Measurements from ENCODE around the gene DDX51.

Gene DDX51

DNA sequence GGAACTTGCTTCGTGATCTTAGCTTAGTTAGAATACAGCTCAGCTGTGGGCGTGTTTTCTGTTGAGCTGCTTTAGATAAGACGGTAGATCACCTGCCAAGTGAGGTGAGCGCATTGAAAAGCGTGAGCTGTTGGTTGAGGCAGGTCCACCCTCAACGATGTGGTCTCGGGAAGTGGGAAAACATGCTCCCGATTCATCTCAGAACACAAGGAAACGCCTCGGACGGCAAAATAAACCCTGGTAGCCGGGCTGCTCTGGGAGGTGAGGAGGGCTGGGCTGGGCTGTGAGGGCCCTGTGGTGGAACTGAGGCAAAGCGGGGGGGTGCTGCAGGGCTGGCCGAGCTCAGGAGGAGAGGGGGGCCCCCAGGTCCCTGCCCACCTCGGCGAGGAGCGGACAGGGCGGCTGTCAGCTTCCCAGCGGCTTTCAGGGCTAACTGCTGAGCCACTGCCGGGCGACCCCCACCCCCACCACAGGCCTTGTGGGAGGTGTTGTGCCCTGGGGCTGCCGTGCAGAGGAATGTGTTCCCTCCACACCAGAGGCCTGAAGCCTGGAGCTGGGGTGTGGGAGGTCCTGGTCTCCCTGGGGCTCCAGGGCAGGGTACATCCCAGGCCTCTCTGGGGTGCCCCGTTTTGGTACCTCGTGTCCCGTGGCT is 30.8 kb upstream of the DDX51 start:
- Histone ChIP-seq H2BK120ac (ENCODE audit: low read depth, low read length) (no peak overlapping the region), H2AK5ac (ENCODE audit: low read depth, low read length) (peak overlapping the region; percentile 39), H2AFZ (ENCODE audit: low read length) (no peak overlapping the region), H2BK15ac (ENCODE audit: low read length) (no peak overlapping the region), H4K8ac (ENCODE audit: low read depth, low read length) (no peak overlapping the region), H3K9me3 (replicated peaks in 1 of 2; ENCODE audit: control insufficient read depth in 2 of 2, insufficient read depth in 1 of 2, low read depth in 1 of 2, low read length in 2 of 2) (peaks cover 0 to 2% of the 10 kb centered on the region in 2 donors), H4K91ac (ENCODE audit: low read depth, low read length, poor library complexity) (no peak overlapping the region), H3K27me3 (ENCODE audit: control insufficient read depth in 3 of 3, insufficient read depth in 3 of 3, low read depth in 1 of 3, low read length in 3 of 3) (peaks cover 0 to 67% (median 0%) of the 10 kb centered on the region in 3 experiments), H3K36me3 (replicated peaks in 1 of 2; ENCODE audit: control insufficient read depth in 2 of 2, insufficient read depth in 2 of 2, low read length in 2 of 2) (no peaks in the 10 kb centered on the region), H3K4ac (ENCODE audit: low read length) (no peak overlapping the region), H3K4me3 (ENCODE audit: low read length in 2 of 2) (no peak overlapping the region), H3K23ac (ENCODE audit: low read depth, low read length, poor library complexity) (no peak overlapping the region), H3K27ac (replicated peaks; ENCODE audit: low read length) (no peak overlapping the region), H3K4me2 (ENCODE audit: insufficient read depth, low read length, poor library complexity, severe bottlenecking) (no peak overlapping the region), H2BK12ac (ENCODE audit: low read length) (no peak overlapping the region), H3K18ac (ENCODE audit: low read length) (peak overlapping the region; percentile 83), H2BK5ac (ENCODE audit: low read length) (no peak overlapping the region), H3K4me1 (ENCODE audit: control insufficient read depth in 2 of 2, insufficient read depth in 1 of 2, low read depth in 1 of 2, low read length in 2 of 2) (peaks cover 4 to 11% of the 10 kb centered on the region in 2 donors), H3K9ac (ENCODE audit: low read depth, low read length, poor library complexity) (no peak overlapping the region), H3K14ac (ENCODE audit: low read length) (peak overlapping the region; percentile 21), H3K79me1 (ENCODE audit: low read depth, low read length) (peaks cover 3% of the 10 kb centered on the region)
- DNase-seq (ENCODE audit: low spot score) = no peak
- WGBS, 2 donors (ENCODE audit: extremely low coverage in 2 of 2, insufficient read length in 2 of 2, insufficient replicate concordance in 1 of 2) = no CpG with 5 or more reads among the region's 25 CpGs

DNA sequence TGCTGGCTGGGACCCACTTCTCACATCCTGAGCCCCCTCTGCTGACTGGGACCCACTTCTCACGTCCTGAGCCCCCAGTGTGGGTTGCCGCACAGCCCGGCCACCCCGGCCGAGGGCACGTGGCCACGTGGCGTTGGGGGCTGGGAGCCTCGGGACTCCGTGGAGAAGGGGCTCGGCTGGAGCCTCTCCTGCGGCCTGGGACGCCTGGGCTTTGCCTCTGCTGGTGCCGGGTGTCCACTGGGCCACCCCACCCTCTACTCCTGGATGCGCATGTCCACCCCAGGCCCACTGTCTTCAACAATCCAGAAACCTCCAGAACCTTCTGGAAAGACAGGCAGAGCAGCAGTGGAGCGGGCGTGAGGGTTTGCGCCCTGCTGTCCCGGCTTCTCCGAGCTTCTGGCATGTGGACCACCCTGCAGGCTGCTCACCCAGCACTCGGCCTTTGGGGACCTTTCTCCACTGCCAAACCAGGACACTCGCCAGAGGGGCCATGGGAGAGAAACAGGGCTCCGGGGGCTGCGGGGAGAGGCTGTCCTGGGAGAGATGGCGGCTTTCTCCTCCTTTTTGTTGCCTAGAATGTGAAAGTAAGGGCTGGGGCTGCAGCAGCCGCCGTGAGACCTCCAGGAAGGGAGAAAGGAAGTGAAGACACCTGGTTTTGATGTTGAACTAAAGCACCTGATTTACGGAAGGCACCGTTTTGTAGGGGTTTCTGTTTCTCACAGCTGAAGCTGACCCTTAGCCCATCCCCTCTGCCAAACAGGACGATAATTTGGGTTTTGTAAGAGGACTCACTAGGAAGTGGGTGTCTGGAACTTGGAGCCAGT is 30.1 kb upstream of the DDX51 start:
- Histone ChIP-seq H4K91ac (ENCODE audit: low read depth, low read length, poor library complexity) (no peak overlapping the region), H3K23ac (ENCODE audit: low read depth, low read length, poor library complexity) (no peak overlapping the region), H3K4me2 (ENCODE audit: insufficient read depth, low read length, poor library complexity, severe bottlenecking) (no peak overlapping the region), H3K18ac (ENCODE audit: low read length) (no peak overlapping the region), H3K36me3 (replicated peaks in 1 of 2; ENCODE audit: control insufficient read depth in 2 of 2, insufficient read depth in 2 of 2, low read length in 2 of 2) (no peaks in the 10 kb centered on the region), H3K14ac (ENCODE audit: low read length) (no peak overlapping the region), H2AFZ (ENCODE audit: low read length) (no peak overlapping the region), H3K4ac (ENCODE audit: low read length) (no peak overlapping the region), H3K9me3 (replicated peaks in 1 of 2; ENCODE audit: control insufficient read depth in 2 of 2, insufficient read depth in 1 of 2, low read depth in 1 of 2, low read length in 2 of 2) (no peaks in the 10 kb centered on the region), H2BK5ac (ENCODE audit: low read length) (no peak overlapping the region), H2BK120ac (ENCODE audit: low read depth, low read length) (no peak overlapping the region), H2AK5ac (ENCODE audit: low read depth, low read length) (peak overlapping the region; percentile 84), H3K79me1 (ENCODE audit: low read depth, low read length) (peaks cover 3% of the 10 kb centered on the region), H2BK15ac (ENCODE audit: low read length) (peak overlapping the region; percentile 94), H4K8ac (ENCODE audit: low read depth, low read length) (no peak overlapping the region), H3K27me3 (ENCODE audit: control insufficient read depth in 3 of 3, insufficient read depth in 3 of 3, low read depth in 1 of 3, low read length in 3 of 3) (peaks cover 0 to 70% (median 0%) of the 10 kb centered on the region in 3 experiments), H3K27ac (replicated peaks; ENCODE audit: low read length) (no peak overlapping the region), H3K4me3 (ENCODE audit: low read length in 2 of 2) (no peak overlapping the region), H3K4me1 (ENCODE audit: control insufficient read depth in 2 of 2, insufficient read depth in 1 of 2, low read depth in 1 of 2, low read length in 2 of 2) (peaks cover 4 to 11% of the 10 kb centered on the region in 2 donors), H2BK12ac (ENCODE audit: low read length) (no peak overlapping the region), H3K9ac (ENCODE audit: low read depth, low read length, poor library complexity) (no peak overlapping the region)
- DNase-seq (ENCODE audit: low spot score) = no peak
- WGBS, 2 donors (ENCODE audit: extremely low coverage in 2 of 2, insufficient read length in 2 of 2, insufficient replicate concordance in 1 of 2) = no CpG with 5 or more reads among the region's 30 CpGs

DNA sequence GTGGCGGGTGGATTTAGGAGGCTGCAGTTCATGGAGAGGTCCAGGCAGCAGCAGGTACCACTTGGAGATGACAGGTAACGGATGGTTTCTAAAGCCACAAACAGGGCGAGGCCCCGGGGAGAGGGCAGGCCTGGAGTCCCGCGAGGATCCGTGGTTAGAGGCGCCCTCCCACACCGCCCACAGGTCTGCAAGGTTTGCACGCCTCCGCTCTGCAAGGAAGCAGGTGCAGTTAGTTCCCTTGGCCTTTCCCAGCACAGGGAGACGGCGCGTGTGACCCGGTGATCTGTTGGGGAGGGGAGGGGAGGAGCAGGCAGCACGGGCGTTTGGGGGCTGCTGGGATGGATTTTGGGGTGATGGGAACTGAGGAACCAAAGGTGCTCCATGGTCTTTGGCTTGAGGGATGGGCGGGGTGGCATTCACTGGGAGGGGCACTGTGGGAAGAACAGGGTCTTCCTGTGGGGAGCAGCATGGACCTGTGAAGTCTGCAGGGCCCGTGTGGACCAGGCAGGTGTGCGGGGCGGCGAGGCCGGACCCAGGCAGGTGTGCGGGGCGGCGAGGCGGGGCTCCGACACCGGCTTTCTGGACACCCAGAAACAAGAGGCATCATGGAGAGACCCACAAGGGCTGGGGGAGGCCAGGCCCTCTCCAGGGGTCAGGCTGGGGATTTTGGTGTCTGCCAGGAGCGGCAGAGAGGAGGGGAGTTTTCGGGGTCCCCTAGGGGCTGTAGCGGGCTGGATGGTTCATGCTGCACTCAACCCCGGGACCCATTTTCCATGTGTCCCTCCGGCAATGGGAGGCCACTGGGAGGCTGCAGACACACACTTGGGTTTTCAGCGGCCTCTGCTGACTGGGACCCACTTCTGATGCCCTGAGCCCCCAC is 29.3 kb upstream of the DDX51 start:
- WGBS, 2 donors (ENCODE audit: extremely low coverage in 2 of 2, insufficient read length in 2 of 2, insufficient replicate concordance in 1 of 2) = no CpG with 5 or more reads among the region's 35 CpGs
- H3K27me3 ChIP-seq (ENCODE audit: control insufficient read depth in 3 of 3, insufficient read depth in 3 of 3, low read depth in 1 of 3, low read length in 3 of 3) = peaks cover 0 to 67% (median 0%) of the 10 kb centered on the region in 3 experiments
- H3K36me3 ChIP-seq (replicated peaks in 1 of 2; ENCODE audit: control insufficient read depth in 2 of 2, insufficient read depth in 2 of 2, low read length in 2 of 2) = no peaks in the 10 kb centered on the region
- H2BK120ac ChIP-seq (ENCODE audit: low read depth, low read length) = no peak overlapping the region
- H3K9ac ChIP-seq (ENCODE audit: low read depth, low read length, poor library complexity) = no peak overlapping the region
- no peak overlapping the region for H3K23ac ChIP-seq (ENCODE audit: low read depth, low read length, poor library complexity)
- no peak overlapping the region for H2BK12ac ChIP-seq (ENCODE audit: low read length)
- peak overlapping the region; percentile 31 for H3K14ac ChIP-seq (ENCODE audit: low read length)
- no peak overlapping the region for H4K8ac ChIP-seq (ENCODE audit: low read depth, low read length)
- no peak for DNase-seq (ENCODE audit: low spot score)
- peak overlapping the region; percentile 94 for H2BK15ac ChIP-seq (ENCODE audit: low read length)
- no peaks in the 10 kb centered on the region for H3K9me3 ChIP-seq (replicated peaks in 1 of 2; ENCODE audit: control insufficient read depth in 2 of 2, insufficient read depth in 1 of 2, low read depth in 1 of 2, low read length in 2 of 2)
- peak overlapping the region; percentile 75 for H2BK5ac ChIP-seq (ENCODE audit: low read length)
- H2AK5ac ChIP-seq (ENCODE audit: low read depth, low read length) = peak overlapping the region; percentile 84
- no peak overlapping the region for H2AFZ ChIP-seq (ENCODE audit: low read length)
- H3K27ac ChIP-seq (replicated peaks; ENCODE audit: low read length) = no peak overlapping the region
- H3K18ac ChIP-seq (ENCODE audit: low read length) = peak overlapping the region; percentile 71
- no peak overlapping the region for H3K4ac ChIP-seq (ENCODE audit: low read length)
- H4K91ac ChIP-seq (ENCODE audit: low read depth, low read length, poor library complexity) = no peak overlapping the region
- no peak overlapping the region for H3K4me2 ChIP-seq (ENCODE audit: insufficient read depth, low read length, poor library complexity, severe bottlenecking)
- H3K79me1 ChIP-seq (ENCODE audit: low read depth, low read length) = peaks cover 4% of the 10 kb centered on the region
- peaks cover 0 to 8% of the 10 kb centered on the region in 2 donors for H3K4me1 ChIP-seq (ENCODE audit: control insufficient read depth in 2 of 2, insufficient read depth in 1 of 2, low read depth in 1 of 2, low read length in 2 of 2)
- no peak overlapping the region for H3K4me3 ChIP-seq (ENCODE audit: low read length in 2 of 2)
